PFSK-1 (cell line): ENCODE measurements around the gene BTG2.

Source experiments
- FOXP2 ChIP-seq: optimal IDR thresholded peaks from 2 replicates; pipeline ENCODE3; 2011; ENCODE audit warnings: borderline replicate concordance, control low read depth, inconsistent platforms; ENCODE audit not compliant: insufficient read depth; ENCODE audit errors: extremely low read length, extremely low read depth
- POLR2AphosphoS5 ChIP-seq: IDR thresholded peaks from 2 replicates; pipeline ENCODE4 v1.6.1; 2012; ENCODE audit warnings: low read depth, mild to moderate bottlenecking, control low read depth, low read length, moderate library complexity
- REST ChIP-seq, 2 experiments: IDR thresholded peaks; 2 replicates each; pipeline versions ENCODE4 v1.6.1 to v1.8.0; 2011 to 2012; ENCODE audit warnings: low read depth in 2 of 2, low read length in 2 of 2, control low read depth in 1 of 2, inconsistent platforms in 1 of 2, mild to moderate bottlenecking in 1 of 2, moderate library complexity in 1 of 2; ENCODE audit not compliant: insufficient read depth in 1 of 2
- SIN3A ChIP-seq: IDR thresholded peaks from 2 replicates; pipeline ENCODE4 v1.6.1; 2012; ENCODE audit warnings: mild to moderate bottlenecking, low read length, moderate library complexity, borderline replicate concordance; ENCODE audit not compliant: insufficient read depth
- TAF1 ChIP-seq: IDR thresholded peaks from 2 replicates; pipeline ENCODE4 v1.6.1; 2012; ENCODE audit warnings: low read length, control low read depth, borderline replicate concordance; ENCODE audit not compliant: insufficient read depth

Gene BTG2

GRCh38 chr1:203343956-203344754 lies 38.8 kb downstream of the BTG2 start:
- TF ChIP-seq TAF1: no peak
- TF ChIP-seq SIN3A: no peak
- TF ChIP-seq POLR2AphosphoS5: no peak
- TF ChIP-seq FOXP2: no peak
- TF ChIP-seq REST (IDR thresholded peaks at IDR 0.05; ENCODE audit: insufficient read depth in 1 of 2, low read depth in 2 of 2, low read length in 2 of 2): no peak

- TF ChIP-seq REST (IDR thresholded peaks at IDR 0.05; ENCODE audit: insufficient read depth in 1 of 2, low read depth in 2 of 2, low read length in 2 of 2) (no peak), FOXP2 (no peak), TAF1 (no peak), POLR2AphosphoS5 (no peak), SIN3A (no peak)
These were observed 40.9 kb downstream of the BTG2 start for GRCh38 chr1:203346060-203346768.

- TF ChIP-seq POLR2AphosphoS5 (no peak), TAF1 (no peak), SIN3A (no peak), REST (IDR thresholded peaks at IDR 0.05; ENCODE audit: insufficient read depth in 1 of 2, low read depth in 2 of 2, low read length in 2 of 2) (no peak), FOXP2 (no peak)
These were observed 41.4 kb downstream of the BTG2 start for GRCh38 chr1:203346769-203347102.

- TF ChIP-seq POLR2AphosphoS5 (no peak), FOXP2 (no peak), REST (IDR thresholded peaks at IDR 0.05; ENCODE audit: insufficient read depth in 1 of 2, low read depth in 2 of 2, low read length in 2 of 2) (no peak), SIN3A (no peak), TAF1 (no peak)
These were observed 43.8 kb downstream of the BTG2 start for GRCh38 chr1:203349166-203349565.
